Keratinocyte (primary cell): ENCODE data around the gene FBXO27. TPM values are rescaled to one million over a fixed set of nuclear protein-coding genes. Genes with fewer than 3 reads are reported as not detected.

Experiments used
- DNase-seq: peaks from one replicate; pipeline ENCODE4 v3.0.0-alpha.2; 2011; ENCODE audit warnings: low read depth, missing footprints, low spot score
- FAIRE-seq: peaks from 2 replicates; lab custom pipeline; 2011; peaks lifted over from hg19 to GRCh38; lab: Jason Lieb, UNC
- H2AFZ ChIP-seq: 2 replicates; pipeline ENCODE4 v1.6.0; 2012; ENCODE audit warnings: low read length, control low read depth, inconsistent platforms; ENCODE audit not compliant: control insufficient read depth
- H3K27ac ChIP-seq: 2 replicates; pipeline ENCODE4 v1.5.1; 2011; ENCODE audit warnings: low read length; ENCODE audit not compliant: control insufficient read depth, insufficient read depth
- H3K27me3 ChIP-seq: 3 replicates; pipeline ENCODE4 v1.6.0; 2011; ENCODE audit warnings: low read length; ENCODE audit not compliant: control insufficient read depth, insufficient read depth; ENCODE audit errors: extremely low read depth
- H3K36me3 ChIP-seq, 2 experiments: 2 replicates in 1 of 2; 3 replicates in 1 of 2; pipeline ENCODE4 v1.5.1; 2011; ENCODE audit warnings: low read length in 2 of 2, mild to moderate bottlenecking in 1 of 2; ENCODE audit not compliant: control insufficient read depth in 2 of 2, insufficient read depth in 2 of 2; ENCODE audit errors: extremely low read depth in 1 of 2
- H3K4me1 ChIP-seq: 3 replicates; pipeline ENCODE4 v1.5.1; 2011; ENCODE audit warnings: low read length; ENCODE audit not compliant: control insufficient read depth, insufficient read depth; ENCODE audit errors: extremely low read depth
- H3K4me2 ChIP-seq: 3 replicates; pipeline ENCODE4 v1.6.0; 2011; ENCODE audit warnings: low read depth, low read length; ENCODE audit not compliant: control insufficient read depth, insufficient read depth; ENCODE audit errors: extremely low read depth
- H3K4me3 ChIP-seq, 3 experiments: fragments of 200-600 bp in 1 of 3; sonication (generic) in 1 of 3; 2 replicates in 2 of 3; 3 replicates in 1 of 3; pipeline ENCODE4 v1.5.1; 2011 to 2016; ENCODE audit warnings: low read length in 3 of 3, mild to moderate bottlenecking in 3 of 3, control low read depth in 2 of 3, inconsistent platforms in 1 of 3, low read depth in 1 of 3, mixed read lengths in 1 of 3, mixed run types in 1 of 3, moderate library complexity in 1 of 3; ENCODE audit not compliant: control insufficient read depth in 2 of 3, insufficient read depth in 2 of 3; ENCODE audit errors: extremely low read depth in 1 of 3
- H3K79me2 ChIP-seq: 2 replicates; pipeline ENCODE4 v1.6.0; 2012; ENCODE audit warnings: low read length; ENCODE audit not compliant: control insufficient read depth, insufficient read depth
- H3K9ac ChIP-seq: 3 replicates; pipeline ENCODE4 v1.6.0; 2011; ENCODE audit warnings: low read length; ENCODE audit not compliant: control insufficient read depth, insufficient read depth; ENCODE audit errors: extremely low read depth
- H3K9me1 ChIP-seq: 3 replicates; pipeline ENCODE4 v1.6.0; 2011; ENCODE audit warnings: low read length; ENCODE audit not compliant: control insufficient read depth, insufficient read depth; ENCODE audit errors: extremely low read depth
- H3K9me3 ChIP-seq: 2 replicates; pipeline ENCODE4 v1.5.1; 2012; ENCODE audit warnings: low read depth, low read length; ENCODE audit not compliant: control insufficient read depth
- H4K20me1 ChIP-seq: 3 replicates; pipeline ENCODE4 v1.6.0; 2011; ENCODE audit warnings: low read length; ENCODE audit not compliant: control insufficient read depth, insufficient read depth; ENCODE audit errors: extremely low read depth
- CTCF ChIP-seq, 3 experiments: IDR thresholded peaks in 1 of 3; conservative IDR thresholded peaks in 1 of 3; optimal IDR thresholded peaks in 1 of 3; 2 replicates in 2 of 3; 3 replicates in 1 of 3; pipeline versions ENCODE3 to v1.5.1; 2011; ENCODE audit warnings: low read length in 3 of 3, mild to moderate bottlenecking in 3 of 3, moderate library complexity in 2 of 3, control low read depth in 1 of 3, inconsistent platforms in 1 of 3; ENCODE audit not compliant: insufficient read depth in 2 of 3; ENCODE audit errors: extremely low read depth in 1 of 3
- EZH2 ChIP-seq: IDR thresholded peaks from one replicate; pipeline ENCODE4 v1.6.1; 2012; ENCODE audit warnings: inconsistent platforms, mild to moderate bottlenecking, low read length, moderate library complexity
- dilution Hi-C: fragments of 300-500 bp; cut with MboI; formaldehyde crosslinking; loops from one replicate; pipeline ENCODE4 v1.7.0; 2020; ENCODE audit warnings: low sequenced_read_pairs; ENCODE audit not compliant: extremely low pct_ligation_motif_present
- polyA plus RNA-seq, 5 experiments: library from polyadenylated mRNA; depleted of rRNA in 3 of 5; stranded (reverse) in 3 of 5; stranded (forward) in 1 of 5; unstranded in 1 of 5; fragments of >200 nt; gene quantifications; 1 replicate in 1 of 5; 2 replicates in 3 of 5; 3 replicates in 1 of 5; pipeline versions ENCODE4 v1.2.1 to v1.2.3, GENCODE V29; 2011 to 2012; ENCODE audit warnings: missing spikeins in 2 of 5, low read depth in 1 of 5, low replicate concordance in 1 of 5

FBXO27 gene
- polyA plus RNA-seq, 1 donor (not counting 4 experiments of a cell fraction or from before 2014, with no cell fraction given): 4.4 TPM

GRCh38 chr19:39057615-39058014, 25.3 kb upstream of the FBXO27 start:
- no peaks in the 10 kb centered on the region for H4K20me1 ChIP-seq
- no peaks in the 10 kb centered on the region for H3K27me3 ChIP-seq
- TF ChIP-seq CTCF (optimal IDR thresholded peaks at IDR 0.05 in 1 of 3, IDR thresholded peaks at IDR 0.05 in 1 of 3, conservative IDR thresholded peaks at IDR 0.05 in 1 of 3; ENCODE audit: extremely low read depth in 1 of 3, insufficient read depth in 2 of 3, low read length in 3 of 3): no peak
- DNase-seq: no peak
- no peak overlapping the region for H3K27ac ChIP-seq
- H3K4me1 ChIP-seq: no peaks in the 10 kb centered on the region
- no peaks in the 10 kb centered on the region for H3K79me2 ChIP-seq
- H3K9ac ChIP-seq: no peak overlapping the region
- no peaks in the 10 kb centered on the region for H3K9me3 ChIP-seq
- no peak overlapping the region for H2AFZ ChIP-seq
- no peaks in the 10 kb centered on the region for H3K9me1 ChIP-seq
- H3K4me3 ChIP-seq: no peak overlapping the region
- no peak overlapping the region for H3K4me2 ChIP-seq
- H3K36me3 ChIP-seq: no peaks in the 10 kb centered on the region
- dilution Hi-C loops: no loop called here
- no peak for FAIRE-seq

GRCh38 chr19:39054091-39054470, 21.7 kb upstream of the FBXO27 start:
- no peak overlapping the region for H3K27ac ChIP-seq
- no peak overlapping the region for H3K4me2 ChIP-seq
- H3K4me1 ChIP-seq: peaks cover 4% of the 10 kb centered on the region
- H4K20me1 ChIP-seq: no peaks in the 10 kb centered on the region
- no peak overlapping the region for H3K9ac ChIP-seq
- TF ChIP-seq CTCF (optimal IDR thresholded peaks at IDR 0.05 in 1 of 3, IDR thresholded peaks at IDR 0.05 in 1 of 3, conservative IDR thresholded peaks at IDR 0.05 in 1 of 3; ENCODE audit: extremely low read depth in 1 of 3, insufficient read depth in 2 of 3, low read length in 3 of 3): no peak
- no peak for TF ChIP-seq EZH2
- H3K9me3 ChIP-seq: no peaks in the 10 kb centered on the region
- H2AFZ ChIP-seq: no peak overlapping the region
- no peaks in the 10 kb centered on the region for H3K9me1 ChIP-seq
- H3K27me3 ChIP-seq: no peaks in the 10 kb centered on the region
- no peak overlapping the region for H3K4me3 ChIP-seq
- DNase-seq: no peak
- dilution Hi-C loops: no loop called here
- FAIRE-seq: no peak
- H3K79me2 ChIP-seq: no peaks in the 10 kb centered on the region
- H3K36me3 ChIP-seq: no peaks in the 10 kb centered on the region
